GM10248 (cell line): ENCODE measurements around the gene TCEAL7.
"Not testable (repeated sequence)": the region's sequence is repeated elsewhere in the genome, so short reads cannot be mapped to it uniquely, and the experiment has no call there.

Source experiments
- CTCF ChIA-PET: fragments of 300-600 bp; sonication (Branson Sonifier 250); formaldehyde crosslinking; extraction: SDS; loops from one replicate; lab custom pipeline; 2021; ENCODE audit warnings: antibody characterized with exemption; lab: Yijun Ruan, JAX
- POLR2A ChIA-PET: fragments of 350-650 bp; sonication (Branson Sonifier 250); formaldehyde crosslinking; extraction: SDS; loops from one replicate; lab custom pipeline; 2020; ENCODE audit warnings: antibody characterized with exemption; lab: Yijun Ruan, JAX
- DNase-seq: peaks from one replicate; pipeline ENCODE4 v3.0.0; 2012; ENCODE audit errors: extremely low spot score
- TF ChIP-seq, protein P1 (sequence below): IDR thresholded peaks from 2 replicates; pipeline ENCODE4 v1.5.1; 2012; ENCODE audit warnings: mild to moderate bottlenecking, low read depth; ENCODE audit errors: extremely low read depth, missing control alignments, control extremely low read depth

The TCEAL7 gene, protein sequence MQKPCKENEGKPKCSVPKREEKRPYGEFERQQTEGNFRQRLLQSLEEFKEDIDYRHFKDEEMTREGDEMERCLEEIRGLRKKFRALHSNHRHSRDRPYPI

DNA sequence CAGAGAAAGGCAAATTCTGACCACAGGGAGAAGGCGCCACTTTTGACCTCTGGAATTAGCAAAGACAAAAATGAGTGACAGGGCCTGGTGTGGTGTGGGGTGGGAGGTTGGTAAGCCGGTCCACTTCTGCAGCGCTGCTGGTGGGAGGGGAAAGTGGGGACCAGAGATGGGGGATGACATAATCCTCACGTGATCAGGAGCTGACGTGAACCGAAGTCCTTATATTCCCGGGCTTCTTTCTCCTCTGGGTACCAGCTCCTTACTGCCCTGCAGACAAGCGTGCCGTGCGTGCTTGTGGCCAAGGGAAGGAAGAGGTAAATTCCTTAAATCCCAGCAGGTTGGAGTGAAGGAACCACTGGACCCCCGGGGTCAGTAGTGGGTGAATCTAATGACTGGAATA, at the start of gene TCEAL7:
Gene TCEAL7 (plus strand): TSS at position 249 of the 400 bp plus-strand sequence. CDS start 1,165 bp downstream, outside the sequence.
- ChIA-PET POLR2A (no interaction called here), CTCF (no interaction called here)
- TF ChIP-seq, protein P1, sequence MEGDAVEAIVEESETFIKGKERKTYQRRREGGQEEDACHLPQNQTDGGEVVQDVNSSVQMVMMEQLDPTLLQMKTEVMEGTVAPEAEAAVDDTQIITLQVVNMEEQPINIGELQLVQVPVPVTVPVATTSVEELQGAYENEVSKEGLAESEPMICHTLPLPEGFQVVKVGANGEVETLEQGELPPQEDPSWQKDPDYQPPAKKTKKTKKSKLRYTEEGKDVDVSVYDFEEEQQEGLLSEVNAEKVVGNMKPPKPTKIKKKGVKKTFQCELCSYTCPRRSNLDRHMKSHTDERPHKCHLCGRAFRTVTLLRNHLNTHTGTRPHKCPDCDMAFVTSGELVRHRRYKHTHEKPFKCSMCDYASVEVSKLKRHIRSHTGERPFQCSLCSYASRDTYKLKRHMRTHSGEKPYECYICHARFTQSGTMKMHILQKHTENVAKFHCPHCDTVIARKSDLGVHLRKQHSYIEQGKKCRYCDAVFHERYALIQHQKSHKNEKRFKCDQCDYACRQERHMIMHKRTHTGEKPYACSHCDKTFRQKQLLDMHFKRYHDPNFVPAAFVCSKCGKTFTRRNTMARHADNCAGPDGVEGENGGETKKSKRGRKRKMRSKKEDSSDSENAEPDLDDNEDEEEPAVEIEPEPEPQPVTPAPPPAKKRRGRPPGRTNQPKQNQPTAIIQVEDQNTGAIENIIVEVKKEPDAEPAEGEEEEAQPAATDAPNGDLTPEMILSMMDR = no peak
- DNase-seq = no peak

DNA sequence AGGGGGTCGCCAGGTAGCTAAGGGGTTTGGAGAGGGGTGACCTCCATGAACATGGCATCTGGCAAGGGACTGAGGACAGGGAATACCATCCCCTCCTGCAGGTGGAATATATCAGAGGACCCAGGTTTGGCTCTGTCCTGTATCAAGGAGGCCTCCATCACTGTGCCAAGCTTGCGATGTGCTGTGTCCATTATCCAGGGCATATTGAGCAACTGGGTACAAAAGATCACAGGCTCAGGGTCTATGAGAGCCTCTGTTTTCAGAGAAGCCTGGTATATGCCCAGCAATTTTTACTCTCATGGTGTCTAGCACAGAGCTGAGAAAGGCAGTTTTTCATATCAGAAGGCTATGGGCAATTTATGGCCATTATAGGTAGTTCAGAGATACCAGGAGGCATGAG, 36.9 kb upstream of the TCEAL7 start:
- ChIA-PET POLR2A (no interaction called here), CTCF (no interaction called here)
- TF ChIP-seq, protein P1 = no peak
- DNase-seq = no peak

DNA sequence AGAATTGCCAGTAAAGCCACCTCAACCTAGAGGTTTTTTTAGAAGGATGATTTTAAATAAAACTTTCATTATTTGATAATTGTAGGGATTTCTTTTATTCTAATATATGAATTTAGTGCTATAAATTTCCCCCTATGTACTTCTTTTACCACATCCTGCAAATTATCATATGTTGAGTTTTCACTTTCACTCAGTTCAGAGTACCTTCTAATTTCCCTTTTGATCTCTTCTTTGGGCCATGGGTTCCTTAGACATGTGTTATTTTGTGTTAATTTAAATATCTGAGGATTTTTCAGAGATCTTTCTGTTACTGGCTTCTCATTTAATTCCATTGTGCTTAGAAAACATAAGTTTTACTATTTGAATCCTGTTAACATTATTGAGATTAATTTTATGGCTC, 25.3 kb upstream of the TCEAL7 start:
- CTCF ChIA-PET = no interaction called here
- POLR2A ChIA-PET = no interaction called here
- DNase-seq = no peak
- TF ChIP-seq, protein P1 = no peak

DNA sequence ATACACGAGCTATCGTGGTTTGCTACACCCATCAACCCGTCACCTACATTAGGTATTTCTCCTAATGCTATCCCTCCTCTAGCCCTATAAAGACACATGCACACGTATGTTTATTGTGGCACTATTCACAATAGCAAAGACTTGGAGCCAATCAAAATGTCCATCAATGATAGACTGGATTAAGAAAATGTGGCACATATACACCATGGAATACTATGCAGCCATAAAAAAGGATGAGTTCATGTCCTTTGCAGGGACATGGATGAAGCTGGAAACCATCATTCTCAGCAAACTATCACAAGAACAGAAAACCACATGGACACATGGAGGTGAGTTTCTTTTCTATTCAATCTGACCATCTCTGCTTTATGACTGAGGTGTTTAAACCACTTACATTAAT, 24.4 kb upstream of the TCEAL7 start:
- DNase-seq, CTCF ChIA-PET, POLR2A ChIA-PET: not testable (repeated sequence)

DNA sequence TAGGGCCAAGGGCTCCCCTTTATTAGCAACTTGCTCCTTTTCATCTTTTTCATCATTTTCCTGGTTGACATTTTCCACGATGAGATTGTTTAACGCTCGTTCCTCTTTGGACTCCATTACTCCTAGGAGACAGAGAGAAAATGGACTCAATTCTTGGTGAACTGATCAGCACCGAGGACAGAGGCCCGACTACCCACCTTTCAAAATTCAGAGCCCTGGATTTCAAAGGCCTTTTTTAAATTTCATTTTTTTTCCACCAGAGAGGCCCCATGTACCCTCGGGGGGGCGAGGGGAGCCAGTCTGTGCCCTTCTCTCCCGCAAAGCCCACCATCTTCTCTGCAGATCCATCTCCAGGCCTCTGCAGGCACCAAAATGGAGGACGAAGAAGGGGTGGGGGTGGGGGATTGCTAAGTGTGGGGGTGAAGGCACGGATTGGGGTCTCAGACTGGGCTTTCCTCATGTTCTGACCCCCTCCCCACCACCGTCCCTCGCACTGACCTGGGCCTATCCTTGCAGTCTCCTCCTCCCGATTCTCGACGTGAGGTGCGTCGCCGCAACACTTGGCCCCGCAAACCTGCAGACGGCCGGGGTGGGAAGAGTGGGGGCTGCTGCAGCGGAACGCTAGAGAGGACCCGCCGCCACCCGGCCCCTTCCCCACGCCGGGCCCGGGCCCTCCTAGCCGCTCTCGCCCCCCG, 20.0 kb upstream of the TCEAL7 start:
- TF ChIP-seq, protein P1 = no peak
- no peak for DNase-seq
- POLR2A ChIA-PET = no interaction called here
- CTCF ChIA-PET = no interaction called here

DNA sequence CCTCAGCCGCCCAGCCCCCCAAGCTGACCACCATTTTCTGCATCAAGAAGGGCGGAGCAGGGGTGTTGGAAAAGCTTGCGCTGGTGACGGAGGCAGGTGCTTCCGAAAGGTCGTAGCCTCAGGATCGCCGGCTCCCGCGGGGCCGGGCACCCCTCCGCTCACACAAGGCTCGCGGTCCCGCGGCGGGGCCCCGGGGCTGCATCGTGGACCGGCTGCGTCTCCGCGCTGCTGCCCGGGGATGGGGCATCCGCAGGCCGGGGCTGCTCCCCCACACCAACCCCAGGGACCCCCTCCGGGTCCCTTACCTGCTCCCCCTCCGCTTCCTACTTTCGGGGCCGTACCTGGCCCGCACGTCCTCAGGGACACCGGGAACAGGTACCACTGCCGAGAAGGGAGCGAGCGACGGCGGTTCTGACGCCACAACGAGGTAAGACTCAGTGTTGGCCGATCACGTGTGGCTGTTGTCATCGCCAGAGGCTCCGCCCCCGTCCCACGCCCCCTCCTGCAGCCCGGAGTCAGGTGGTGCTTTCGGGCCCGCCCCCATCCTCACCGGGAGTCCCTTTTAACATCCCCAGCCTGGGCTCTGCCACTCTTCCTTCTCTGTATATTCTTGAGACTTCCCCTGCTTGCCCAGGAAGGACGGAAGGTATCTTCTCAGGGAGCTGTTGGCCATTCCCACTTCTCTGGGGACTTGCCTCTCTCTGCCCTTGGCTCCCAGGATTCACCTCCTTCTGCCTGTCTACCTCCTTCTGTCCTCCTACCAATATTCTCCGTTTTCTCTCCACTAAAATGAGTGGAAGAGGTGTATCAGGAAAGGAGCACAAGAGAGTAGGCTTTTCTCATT, 19.3 kb upstream of the TCEAL7 start, which contains the start of gene BEX2:
Gene BEX2 (minus strand): TSS at position 436 of the 844 bp plus-strand sequence. CDS start 1,014 bp downstream, outside the sequence.
- ChIA-PET POLR2A (no interaction called here), CTCF (no interaction called here)
- TF ChIP-seq, protein P1 = no peak
- DNase-seq = peak; percentile 70
